Lung (tissue), 12 donors: ENCODE measurements around the gene RNASE9. TPM values are rescaled to one million over a fixed set of nuclear protein-coding genes. Genes with fewer than 3 reads are reported as not detected.

Experiments
- ATAC-seq: fragments of 200-7000 bp; cut with Tn5 transposase; one replicate; pipeline ENCODE4 v1.9.1; 2020; ENCODE audit warnings: moderate number of reproducible peaks; ENCODE audit not compliant: insufficient read depth, low FRiP score
- DNase-seq, 3 donors: peaks; one replicate each; pipeline ENCODE4 v3.0.0-alpha.2; 2013 to 2017
- H3K27ac ChIP-seq, 2 donors: one replicate each; pipeline ENCODE4 v1.5.1; 2013; ENCODE audit warnings: mild to moderate bottlenecking in 2 of 2, moderate library complexity in 2 of 2, control low read depth in 1 of 2, inconsistent platforms in 1 of 2, low read depth in 1 of 2, low read length in 1 of 2
- H3K27me3 ChIP-seq, 3 donors: one replicate each; pipeline ENCODE4 v1.5.1; 2013; ENCODE audit warnings: low read length in 2 of 3; ENCODE audit not compliant: control insufficient read depth in 3 of 3, insufficient read depth in 3 of 3
- H3K36me3 ChIP-seq, 4 donors: one replicate each; pipeline ENCODE4 v1.5.1; 2013; ENCODE audit warnings: low read length in 4 of 4, mild to moderate bottlenecking in 1 of 4, moderate library complexity in 1 of 4; ENCODE audit not compliant: control insufficient read depth in 4 of 4, insufficient read depth in 4 of 4
- H3K4me1 ChIP-seq, 5 donors: one replicate each; pipeline ENCODE4 v1.5.1; 2013; ENCODE audit warnings: low read length in 5 of 5, mild to moderate bottlenecking in 2 of 5, moderate library complexity in 1 of 5; ENCODE audit not compliant: control insufficient read depth in 5 of 5, insufficient read depth in 5 of 5
- H3K4me3 ChIP-seq: one replicate; pipeline ENCODE4 v1.5.1; 2013; ENCODE audit warnings: mild to moderate bottlenecking, control low read depth, moderate library complexity
- H3K9ac ChIP-seq, 2 donors: one replicate each; pipeline ENCODE4 v1.5.1; 2013; ENCODE audit warnings: low read length in 2 of 2, control low read depth in 1 of 2; ENCODE audit not compliant: insufficient read depth in 1 of 2
- H3K9me3 ChIP-seq, 4 donors: one replicate each; pipeline ENCODE4 v1.5.1; 2013; ENCODE audit warnings: low read length in 3 of 4, mild to moderate bottlenecking in 1 of 4, moderate library complexity in 1 of 4; ENCODE audit not compliant: control insufficient read depth in 4 of 4, insufficient read depth in 3 of 4
- CTCF ChIP-seq: IDR thresholded peaks from 2 replicates; pipeline ENCODE4 v1.5.1; 2012; ENCODE audit warnings: mild to moderate bottlenecking; ENCODE audit errors: control extremely low read depth, extremely low read depth
- WGBS, 2 donors: extraction: QIAGEN DNeasy Blood & Tissue Kit; methylation state at CpG; one replicate each; pipeline ENCODE4 v1.1.7; 2013; 5-methylcytosine and 5-hydroxymethylcytosine counted together
- polyA plus RNA-seq, 2 donors: library from polyadenylated mRNA; stranded (reverse); fragments of 200-250 nt; gene quantifications; one replicate each; pipeline ENCODE4 v1.2.1, GENCODE V29; 2013
- total RNA-seq, 2 donors: library from RNA; depleted of rRNA in 1 of 2; stranded (reverse); fragments of >200 nt in 1 of 2; gene quantifications; one replicate each; pipeline ENCODE4 v1.2.1, GENCODE V29; 2014 to 2021
- donor health status: control.
- donor health status: control.
- donor health status: Bipolar disorder and iron deficiency.
- donor health status: healthy.
- donor health status: DM: yes; HTN: yes; CAD: no.

The RNASE9 gene
- total and polyA plus RNA-seq, 4 donors: not detected

GRCh38 chr14:20608383-20609110 is 47.7 kb upstream of the RNASE9 start:
- no peaks in the 10 kb centered on the region for H3K9me3 ChIP-seq
- 68 to 72% methylated on average over 7 of the region's 7 CpGs for WGBS, 2 donors
- no peaks in the 10 kb centered on the region for H3K27me3 ChIP-seq
- no peak overlapping the region for H3K27ac ChIP-seq
- H3K9ac ChIP-seq: no peak overlapping the region
- no peak for TF ChIP-seq CTCF
- peaks cover 0 to 14% (median 2%) of the 10 kb centered on the region in 5 donors for H3K4me1 ChIP-seq
- no peak overlapping the region for H3K4me3 ChIP-seq
- ATAC-seq (no peak), DNase-seq (no peak)
- H3K36me3 ChIP-seq: no peaks in the 10 kb centered on the region

GRCh38 chr14:20607617-20608016 is 46.8 kb upstream of the RNASE9 start:
- Histone ChIP-seq H3K4me3 (no peak overlapping the region), H3K9ac (no peak overlapping the region), H3K9me3 (no peaks in the 10 kb centered on the region), H3K27me3 (no peaks in the 10 kb centered on the region), H3K4me1 (peaks cover 0 to 9% (median 2%) of the 10 kb centered on the region in 5 donors), H3K36me3 (no peaks in the 10 kb centered on the region), H3K27ac (no peak overlapping the region)
- TF ChIP-seq CTCF: no peak
- 61 to 79% methylated on average over 5 of the region's 5 CpGs for WGBS, 2 donors
- DNase-seq (no peak), ATAC-seq (no peak)

GRCh38 chr14:20606902-20607242 is 46.0 kb upstream of the RNASE9 start:
- Histone ChIP-seq H3K27me3 (no peaks in the 10 kb centered on the region), H3K9ac (no peak overlapping the region), H3K36me3 (no peaks in the 10 kb centered on the region), H3K4me1 (peaks cover 0 to 9% (median 2%) of the 10 kb centered on the region in 5 donors), H3K4me3 (no peak overlapping the region), H3K9me3 (no peaks in the 10 kb centered on the region), H3K27ac (no peak overlapping the region)
- 72 to 89% methylated on average over 2 of the region's 2 CpGs for WGBS, 2 donors
- no peak for DNase-seq
- TF ChIP-seq CTCF: no peak
- ATAC-seq: no peak
